GM13976 (cell line): ENCODE results near the gene SRP14.

Source experiments
- DNase-seq: peaks from one replicate; pipeline ENCODE4 v3.0.0; 2012; ENCODE audit warnings: low spot score
- in situ Hi-C: fragments of 300-500 bp; cut with MboI; formaldehyde crosslinking; loops from one replicate; pipeline ENCODE4 v1.12.0; 2022; ENCODE audit warnings: low sequenced_read_pairs, mixed read lengths, inconsistent platforms; ENCODE audit not compliant: unreplicated experiment
- TF ChIP-seq, protein P1 (sequence below): IDR thresholded peaks from 2 replicates; pipeline ENCODE4 v1.5.1; 2012; ENCODE audit warnings: borderline replicate concordance, mild to moderate bottlenecking; ENCODE audit not compliant: insufficient read depth; ENCODE audit errors: extremely low read depth, missing control alignments, control extremely low read depth

Gene SRP14

DNA sequence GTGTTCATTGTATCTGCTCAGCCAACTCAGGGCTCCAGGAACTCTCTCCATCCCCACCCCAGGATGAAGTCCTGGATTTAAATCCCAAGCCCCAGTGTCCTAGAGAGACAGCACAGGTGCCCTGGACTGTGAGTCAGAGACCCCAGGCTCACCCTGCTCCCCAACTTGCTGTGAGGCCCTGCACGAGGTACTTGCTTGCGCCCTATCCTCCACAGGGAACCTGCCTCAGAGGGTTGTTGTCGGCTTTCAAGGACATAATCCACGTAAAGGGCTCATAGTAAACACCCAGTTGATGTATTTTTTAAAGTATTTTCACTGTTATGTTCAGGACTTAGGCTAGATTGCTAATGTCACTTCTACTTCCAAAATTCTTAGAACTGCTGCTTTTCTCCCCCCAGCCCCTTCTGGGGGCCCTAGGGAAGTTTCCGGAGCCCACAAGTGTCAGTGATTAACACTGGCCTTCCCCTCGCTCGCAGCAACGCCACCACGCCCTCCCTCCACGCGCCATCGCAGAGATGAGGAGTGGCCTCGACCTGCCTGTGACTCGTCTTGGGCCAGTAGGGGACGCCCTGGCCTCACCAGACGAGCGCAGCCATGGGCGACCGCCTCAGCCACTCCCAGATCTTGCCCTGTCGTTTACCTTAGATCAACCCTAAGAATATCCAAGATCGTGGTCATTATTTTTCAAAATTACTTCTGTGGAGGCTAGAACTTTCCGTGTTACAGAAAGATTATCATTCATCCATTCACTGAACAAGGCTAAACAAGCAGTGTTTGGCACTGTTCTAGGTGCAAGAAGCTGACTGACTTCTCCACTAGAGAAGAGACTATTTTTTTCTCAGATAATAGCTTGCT, 6.0 kb upstream of the SRP14 start:
- in situ Hi-C loops, result loop anchor here (5.0 to 25.0 kb wide), 2 partner anchors 167 to 227 kb away; no protein-coding TSS in a partner anchor
- DNase-seq, result peak; percentile 88

DNA sequence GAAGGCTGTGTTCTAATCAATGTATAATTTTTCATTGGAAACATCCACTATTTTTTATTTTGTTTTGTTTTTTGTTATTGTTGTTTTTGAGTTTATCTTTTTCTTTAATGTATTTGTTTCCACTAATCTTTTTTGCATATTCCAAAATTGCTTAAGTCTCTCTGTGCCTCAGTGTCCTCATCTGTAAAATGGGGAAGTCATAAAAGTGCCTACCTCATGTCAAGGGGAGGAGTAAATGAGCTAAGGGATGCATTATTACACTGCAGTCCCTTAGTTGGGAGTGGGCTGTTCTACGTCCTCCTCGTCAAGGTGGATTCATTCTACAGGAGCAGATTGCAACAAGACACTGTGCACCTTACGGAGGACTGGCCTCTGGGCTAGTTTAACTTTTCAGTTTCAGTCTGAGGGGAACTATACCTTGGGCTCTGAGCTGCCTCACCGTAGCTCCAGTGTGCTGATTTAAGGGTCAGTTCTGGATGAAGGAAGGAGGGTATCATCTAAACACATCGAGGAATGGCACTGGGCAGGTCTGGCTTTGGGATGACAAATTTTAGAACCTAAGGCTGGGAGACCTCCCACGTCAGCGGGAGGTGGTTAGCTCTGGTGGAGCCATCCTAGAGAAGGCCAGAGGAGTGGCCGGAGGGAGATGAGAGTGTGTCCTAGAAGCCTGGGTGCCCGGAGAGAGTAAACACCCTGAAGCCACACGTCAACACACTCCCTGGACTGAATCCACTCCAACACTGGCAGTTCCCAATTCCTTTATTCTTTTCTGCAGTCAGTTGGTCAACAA, 5.1 kb upstream of the SRP14 start:
- TF ChIP-seq, protein P1, sequence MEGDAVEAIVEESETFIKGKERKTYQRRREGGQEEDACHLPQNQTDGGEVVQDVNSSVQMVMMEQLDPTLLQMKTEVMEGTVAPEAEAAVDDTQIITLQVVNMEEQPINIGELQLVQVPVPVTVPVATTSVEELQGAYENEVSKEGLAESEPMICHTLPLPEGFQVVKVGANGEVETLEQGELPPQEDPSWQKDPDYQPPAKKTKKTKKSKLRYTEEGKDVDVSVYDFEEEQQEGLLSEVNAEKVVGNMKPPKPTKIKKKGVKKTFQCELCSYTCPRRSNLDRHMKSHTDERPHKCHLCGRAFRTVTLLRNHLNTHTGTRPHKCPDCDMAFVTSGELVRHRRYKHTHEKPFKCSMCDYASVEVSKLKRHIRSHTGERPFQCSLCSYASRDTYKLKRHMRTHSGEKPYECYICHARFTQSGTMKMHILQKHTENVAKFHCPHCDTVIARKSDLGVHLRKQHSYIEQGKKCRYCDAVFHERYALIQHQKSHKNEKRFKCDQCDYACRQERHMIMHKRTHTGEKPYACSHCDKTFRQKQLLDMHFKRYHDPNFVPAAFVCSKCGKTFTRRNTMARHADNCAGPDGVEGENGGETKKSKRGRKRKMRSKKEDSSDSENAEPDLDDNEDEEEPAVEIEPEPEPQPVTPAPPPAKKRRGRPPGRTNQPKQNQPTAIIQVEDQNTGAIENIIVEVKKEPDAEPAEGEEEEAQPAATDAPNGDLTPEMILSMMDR, result no peak
- in situ Hi-C loops, result loop anchor here (25.0 kb wide), 1 partner anchor 168 kb away; no protein-coding TSS in a partner anchor
- no peak for DNase-seq

More for the DNA sequence above, 6.0 kb upstream of the SRP14 start:
- TF ChIP-seq, protein P1, result peak; percentile 99

DNA sequence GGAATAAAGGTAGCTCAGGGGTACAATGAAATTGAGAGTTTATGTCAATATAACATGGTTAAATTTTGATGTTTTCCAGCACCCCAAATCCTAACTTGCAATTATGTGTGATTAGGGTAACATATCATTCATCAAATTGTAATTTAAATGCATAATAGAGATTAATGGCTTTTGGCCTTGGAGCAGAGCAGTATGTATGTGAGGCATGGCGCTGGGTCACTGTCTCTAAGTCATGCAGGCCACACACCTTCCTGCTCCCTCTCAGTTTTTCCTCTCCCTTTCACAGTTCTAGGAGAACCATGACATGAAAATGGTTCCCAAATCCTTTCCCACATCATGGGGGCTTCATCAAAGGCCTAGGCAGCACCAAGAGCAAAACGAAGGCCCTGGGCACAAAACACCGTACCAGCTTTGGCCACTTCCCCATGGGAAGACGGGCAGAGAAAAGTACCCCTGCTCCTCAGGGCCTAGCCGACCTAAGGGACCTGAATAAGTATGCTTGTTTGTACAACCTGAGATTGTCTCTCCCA, 3.9 kb upstream of the SRP14 start:
- TF ChIP-seq, protein P1, result no peak
- DNase-seq, result no peak
- in situ Hi-C loops, result loop anchor here (25.0 kb wide), 1 partner anchor 169 kb away; no protein-coding TSS in a partner anchor

DNA sequence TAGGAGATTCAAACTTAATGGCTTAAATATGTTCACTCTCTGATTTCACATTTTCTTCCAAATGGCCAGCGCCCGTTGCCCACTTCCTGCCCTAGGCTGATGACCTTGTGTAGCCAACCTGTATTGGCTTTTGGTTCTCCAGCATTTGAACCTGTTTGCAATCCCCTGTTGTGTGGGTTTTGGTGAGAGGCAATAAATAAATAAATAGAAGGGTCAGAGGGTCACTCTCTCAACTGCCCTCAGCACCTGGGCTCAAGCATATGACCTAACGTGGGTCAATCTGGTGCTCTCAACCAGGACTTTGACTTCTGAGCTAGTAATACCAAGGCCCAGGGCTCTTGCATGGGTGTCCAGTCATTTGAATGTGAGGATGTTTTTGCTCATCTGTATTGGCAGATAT, 1.8 kb upstream of the SRP14 start:
- in situ Hi-C loops, result loop anchor here (25.0 kb wide), 1 partner anchor 172 kb away; no protein-coding TSS in a partner anchor
- TF ChIP-seq, protein P1, result no peak
- DNase-seq, result no peak

DNA sequence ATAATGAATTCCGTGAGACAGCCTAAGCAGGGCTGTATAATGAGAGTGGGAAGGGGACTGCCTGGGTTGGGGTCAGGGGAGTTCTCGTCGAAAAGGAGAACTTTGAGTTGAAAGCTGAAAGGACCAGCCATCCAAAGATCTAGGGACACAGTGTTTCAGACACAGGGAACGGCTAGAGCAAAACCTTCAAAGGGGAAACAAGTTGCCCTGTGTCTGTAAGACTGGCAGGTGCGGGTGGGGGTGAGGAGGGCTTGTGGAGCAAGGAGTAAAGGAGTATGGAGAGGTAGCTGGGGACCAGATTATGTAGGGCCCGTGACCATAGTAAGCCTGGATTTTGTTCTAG, 1.3 kb upstream of the SRP14 start:
- in situ Hi-C loops, result loop anchor here (25.0 kb wide), 1 partner anchor 172 kb away; no protein-coding TSS in a partner anchor
- no peak for DNase-seq
- TF ChIP-seq, protein P1, result no peak

DNA sequence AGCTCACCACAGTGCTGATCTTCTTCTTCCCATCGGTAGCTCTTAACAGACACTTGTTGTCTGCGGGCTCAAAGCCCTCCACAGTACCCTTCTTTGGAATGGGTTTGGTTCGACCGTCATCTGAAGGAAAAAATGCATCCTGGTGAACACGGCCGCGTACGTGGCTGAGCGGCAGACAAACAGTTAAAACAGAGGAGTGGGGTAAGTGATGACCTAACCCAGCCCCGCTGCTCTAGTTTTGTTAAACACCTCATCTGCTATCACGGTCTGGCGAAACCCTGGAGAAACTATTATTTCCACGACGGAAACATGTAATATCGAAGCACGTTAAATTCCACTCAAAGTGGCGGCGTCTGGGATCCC, 725 bp downstream of the SRP14 start:
- in situ Hi-C loops, result loop anchor here (25.0 kb wide), 1 partner anchor 174 kb away; no protein-coding TSS in a partner anchor
- no peak for DNase-seq
- TF ChIP-seq, protein P1, result no peak
